ENCODE measurements around the gene NPBWR2.
A peak's percentile ranks its signal among the peaks of the same experiment; 100 is the strongest.

Gene NPBWR2

DNA sequence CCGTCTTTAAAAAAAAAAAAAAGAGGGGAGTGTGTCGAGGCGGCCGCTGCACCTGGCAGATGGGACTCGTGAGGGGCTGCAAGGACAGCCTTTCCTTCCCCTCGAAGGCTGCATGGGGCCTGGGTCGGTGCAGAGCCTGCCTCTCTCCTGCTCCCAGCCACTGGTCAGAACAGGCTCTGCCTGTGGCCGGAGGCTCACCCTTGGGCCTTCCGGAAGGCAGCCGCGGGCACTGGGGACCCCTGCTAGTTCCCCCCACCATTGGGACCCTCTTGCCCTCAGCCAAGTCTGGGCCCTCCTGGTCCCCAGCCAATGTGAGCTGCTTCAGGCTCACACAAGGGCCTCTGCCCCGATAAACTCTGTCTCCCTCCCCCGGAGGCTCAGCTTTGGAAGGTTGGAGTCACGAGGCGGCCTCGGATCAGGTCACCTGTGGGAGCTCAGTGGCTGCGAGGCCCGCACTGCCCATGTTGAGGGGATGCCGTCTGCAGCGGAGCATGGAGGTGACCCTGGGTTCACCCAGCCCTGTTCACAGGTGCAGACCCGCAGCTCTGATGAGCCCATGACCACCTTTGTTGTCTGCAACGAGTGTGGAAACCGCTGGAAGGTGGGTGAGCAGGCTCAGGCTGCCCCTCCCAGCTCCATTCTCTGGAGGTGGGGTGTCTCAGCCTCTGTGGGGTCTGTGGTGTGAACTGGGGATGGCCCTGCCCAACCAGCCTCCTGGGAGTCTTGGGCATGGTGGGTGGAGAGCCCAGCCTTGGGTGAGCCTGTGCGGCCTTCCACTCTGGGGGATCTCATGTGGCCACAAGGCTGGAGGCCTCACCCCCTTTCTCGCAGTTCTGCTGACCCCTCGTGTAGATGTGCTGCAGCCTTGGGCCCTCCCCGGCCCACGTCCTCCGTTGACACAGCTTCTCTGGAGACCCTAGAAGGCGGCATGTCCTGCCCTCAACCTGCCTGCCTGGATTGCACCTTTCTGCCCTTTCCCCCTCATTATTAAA is 35.7 kb downstream of the NPBWR2 start:
- no peak for DNase-seq

DNA sequence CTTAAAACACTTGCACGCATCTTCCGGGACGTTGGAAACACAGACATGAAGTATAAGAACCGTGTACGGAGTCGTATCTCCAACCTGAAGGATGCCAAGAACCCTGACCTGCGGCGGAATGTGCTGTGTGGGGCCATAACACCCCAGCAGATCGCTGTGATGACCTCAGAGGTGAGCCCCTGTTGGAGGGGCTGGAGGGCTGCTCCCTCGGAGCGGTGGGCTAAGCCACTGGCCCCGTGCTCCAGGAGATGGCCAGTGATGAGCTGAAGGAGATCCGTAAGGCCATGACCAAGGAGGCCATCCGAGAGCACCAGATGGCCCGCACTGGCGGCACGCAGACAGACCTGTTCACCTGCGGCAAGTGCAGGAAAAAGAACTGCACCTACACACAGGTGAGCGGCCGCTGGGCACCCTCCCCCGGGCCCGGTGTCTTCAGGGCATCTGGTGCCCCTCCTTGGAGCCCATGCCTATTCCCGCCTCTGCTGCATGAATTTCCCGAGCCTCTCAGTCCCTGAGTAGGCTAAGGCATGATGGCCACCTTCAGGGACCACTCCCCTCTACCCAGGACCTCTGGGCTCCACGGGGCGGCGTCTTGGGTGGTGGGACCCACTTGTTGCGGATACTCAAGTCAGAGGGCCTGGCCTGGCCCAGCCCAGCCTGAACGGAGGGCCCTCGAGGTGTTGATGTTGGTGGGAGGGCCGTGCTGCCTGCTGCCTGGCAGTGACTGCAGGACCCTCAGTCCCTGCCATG is 36.9 kb downstream of the NPBWR2 start:
- no peak for DNase-seq

DNA sequence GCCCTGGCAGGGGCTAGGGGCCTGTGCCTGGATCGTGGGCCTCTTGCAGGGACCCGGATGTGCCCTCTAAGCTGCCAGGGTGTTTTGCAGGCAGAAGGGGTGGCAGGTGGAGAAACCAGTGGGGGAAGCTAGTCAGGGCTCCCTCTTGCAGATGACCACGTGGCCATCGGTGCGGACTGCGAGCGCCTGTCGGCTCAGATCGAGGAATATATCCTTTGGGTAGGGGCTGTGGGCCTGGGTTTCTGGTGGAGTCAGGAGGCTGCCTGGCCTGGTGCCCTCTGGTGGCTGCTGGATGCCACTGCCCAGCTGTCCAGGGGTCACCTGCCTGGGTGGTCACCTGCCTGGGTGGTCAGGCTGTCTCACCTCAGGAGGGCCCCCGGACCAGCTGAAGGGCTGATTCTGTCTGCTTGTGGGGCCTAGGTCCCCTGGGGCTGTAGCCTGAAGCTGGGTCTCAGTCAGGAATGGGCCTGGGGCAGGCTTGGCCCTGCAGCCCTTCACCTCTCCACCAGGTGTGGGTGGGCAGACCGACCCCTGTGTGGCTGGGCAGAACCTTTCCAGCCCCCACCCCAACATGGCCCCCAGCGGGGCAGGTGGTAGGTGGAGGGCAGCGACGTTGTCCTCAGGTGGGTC is 37.6 kb downstream of the NPBWR2 start:
- DNase-seq, result no peak

DNA sequence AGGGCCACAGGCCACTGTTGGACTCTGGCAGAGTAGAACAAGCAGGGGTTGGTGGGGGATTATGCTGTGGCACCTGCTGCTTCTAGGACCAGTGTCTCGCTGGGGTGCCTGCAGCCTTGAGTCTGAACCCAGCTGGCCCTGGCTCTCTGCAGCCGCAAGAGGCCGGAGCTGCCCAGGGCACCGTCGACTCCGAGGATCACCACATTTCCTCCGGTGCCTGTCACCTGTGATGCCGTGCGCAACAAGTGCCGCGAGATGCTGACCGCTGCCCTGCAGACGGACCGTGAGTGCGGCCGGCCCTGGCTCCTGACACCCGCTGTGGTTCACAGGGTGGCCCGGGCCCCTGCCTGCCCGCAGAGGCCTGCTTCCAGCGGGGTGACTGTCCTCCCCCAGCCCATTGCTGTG is 38.2 kb downstream of the NPBWR2 start:
- DNase-seq, result no peak

DNA sequence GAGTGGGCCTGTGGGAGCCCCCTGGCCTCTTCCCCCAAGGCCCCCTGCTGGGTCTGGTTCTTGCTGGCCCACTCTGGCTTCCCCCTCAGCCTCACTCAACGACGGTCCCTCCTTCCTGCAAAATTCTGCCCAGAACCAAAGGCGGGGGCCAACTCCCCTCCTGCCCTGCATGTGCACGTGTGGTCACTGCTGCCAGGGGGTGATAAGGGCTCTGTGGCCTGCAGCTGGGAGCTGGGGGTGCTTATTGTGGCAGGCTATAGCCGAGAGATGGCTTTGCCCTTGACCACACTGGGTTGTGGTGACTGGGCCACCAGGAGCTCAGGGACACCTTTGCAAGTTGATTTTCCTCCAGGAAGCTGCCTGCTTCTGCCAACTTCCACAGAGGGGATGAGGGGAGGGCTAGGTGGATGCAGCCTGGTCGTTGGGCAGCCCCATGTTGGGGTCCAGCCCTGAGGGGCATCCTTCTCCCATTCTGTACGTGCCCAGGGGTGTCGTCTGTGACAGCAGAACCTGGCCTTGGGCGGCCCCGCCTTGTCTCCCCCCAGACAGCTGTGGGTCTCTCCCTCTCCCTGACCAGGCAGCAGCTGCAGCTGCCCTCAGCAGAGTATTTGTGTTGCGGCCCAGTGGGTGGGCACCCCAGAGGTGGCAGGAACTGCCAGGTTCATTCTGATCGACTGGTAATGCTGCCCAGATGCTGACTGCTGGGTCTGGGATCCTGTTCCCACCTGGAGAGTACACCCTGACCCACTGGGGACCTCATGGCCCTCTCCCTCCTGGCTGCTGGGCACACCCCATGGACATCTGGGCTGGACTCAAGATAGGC is 38.8 kb downstream of the NPBWR2 start:
- no peak for DNase-seq

DNA sequence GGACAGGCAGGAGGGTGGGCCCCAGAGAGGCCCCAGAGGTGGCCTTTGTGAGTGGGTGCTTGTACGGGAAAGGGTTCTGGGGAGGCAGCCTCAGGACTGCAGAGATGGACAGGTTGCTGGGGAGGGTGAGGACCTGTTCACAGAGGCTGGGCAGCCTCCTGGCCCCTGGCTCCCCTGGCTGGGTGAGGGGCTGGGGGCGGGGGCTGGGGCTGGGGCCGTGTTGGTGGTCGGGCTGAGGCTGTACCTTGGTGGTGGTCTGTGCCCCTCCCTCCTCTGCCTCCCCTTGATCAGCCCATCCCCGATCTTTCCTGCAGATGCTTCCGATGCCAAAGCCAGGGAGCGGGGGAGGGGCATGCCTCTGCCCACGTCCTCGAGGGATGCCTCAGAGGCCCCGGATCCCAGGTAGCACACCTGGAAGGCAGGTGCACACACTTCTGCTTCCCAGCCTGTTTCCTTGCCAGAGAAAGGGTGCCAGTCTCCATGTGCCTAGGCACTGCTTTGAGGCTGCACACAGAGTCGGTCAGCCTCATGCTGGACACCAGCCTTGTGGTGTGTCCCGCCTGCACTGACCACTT is 39.5 kb downstream of the NPBWR2 start:
- DNase-seq, result no peak

DNA sequence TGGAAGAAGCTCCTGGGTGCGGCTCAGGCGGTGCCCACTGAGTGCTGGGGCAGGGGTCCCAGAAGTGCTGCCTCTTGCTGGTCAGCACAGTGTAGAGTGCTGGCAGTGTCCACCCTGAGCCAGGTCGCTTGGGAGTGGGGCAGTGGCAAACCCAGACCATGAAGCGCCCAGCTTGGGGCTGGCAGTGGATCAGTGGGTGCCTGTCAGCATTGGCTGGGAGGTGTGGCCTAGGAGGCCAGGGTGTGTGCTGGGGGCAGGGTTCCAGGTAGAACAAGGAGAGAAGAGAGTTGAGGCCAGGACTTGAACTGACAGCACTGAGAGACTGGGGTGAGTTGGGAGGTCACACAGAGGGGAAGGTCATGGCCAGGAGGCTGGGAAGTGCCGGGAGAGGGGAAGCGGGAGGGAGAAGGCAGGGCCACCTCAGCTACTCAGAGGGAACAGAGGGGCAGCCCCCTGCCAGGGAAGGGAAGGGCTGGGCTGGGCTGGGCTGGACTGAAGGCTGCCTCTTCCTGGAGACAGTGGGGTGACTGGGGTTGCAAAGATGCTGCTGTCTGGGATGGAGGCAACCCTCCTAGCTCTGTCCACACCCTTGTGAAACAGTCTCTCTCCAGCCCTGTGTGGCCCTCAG is 40.2 kb downstream of the NPBWR2 start:
- DNase-seq, result no peak

DNA sequence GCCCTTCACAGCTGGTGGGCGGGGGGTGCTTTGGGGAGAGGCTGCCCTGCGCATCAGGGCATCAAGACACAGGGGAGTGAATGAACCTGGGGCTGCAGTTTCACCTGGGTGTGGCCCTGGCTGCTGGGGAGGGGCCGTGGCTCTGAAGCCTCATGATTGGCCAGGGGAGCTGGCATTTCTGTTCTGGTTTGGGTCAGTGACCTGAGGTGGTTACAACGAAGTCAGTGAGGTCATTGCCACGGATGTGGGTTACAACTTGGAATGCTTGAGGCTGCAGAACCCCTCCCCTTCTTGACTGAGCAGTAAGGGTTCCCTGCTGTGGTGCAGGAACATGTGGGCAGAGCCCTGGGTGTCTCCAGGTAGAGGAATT is 41.4 kb downstream of the NPBWR2 start:
- DNase-seq, result peak in 3 of 5 experiments; percentile 33 to 95 (median 75)

DNA sequence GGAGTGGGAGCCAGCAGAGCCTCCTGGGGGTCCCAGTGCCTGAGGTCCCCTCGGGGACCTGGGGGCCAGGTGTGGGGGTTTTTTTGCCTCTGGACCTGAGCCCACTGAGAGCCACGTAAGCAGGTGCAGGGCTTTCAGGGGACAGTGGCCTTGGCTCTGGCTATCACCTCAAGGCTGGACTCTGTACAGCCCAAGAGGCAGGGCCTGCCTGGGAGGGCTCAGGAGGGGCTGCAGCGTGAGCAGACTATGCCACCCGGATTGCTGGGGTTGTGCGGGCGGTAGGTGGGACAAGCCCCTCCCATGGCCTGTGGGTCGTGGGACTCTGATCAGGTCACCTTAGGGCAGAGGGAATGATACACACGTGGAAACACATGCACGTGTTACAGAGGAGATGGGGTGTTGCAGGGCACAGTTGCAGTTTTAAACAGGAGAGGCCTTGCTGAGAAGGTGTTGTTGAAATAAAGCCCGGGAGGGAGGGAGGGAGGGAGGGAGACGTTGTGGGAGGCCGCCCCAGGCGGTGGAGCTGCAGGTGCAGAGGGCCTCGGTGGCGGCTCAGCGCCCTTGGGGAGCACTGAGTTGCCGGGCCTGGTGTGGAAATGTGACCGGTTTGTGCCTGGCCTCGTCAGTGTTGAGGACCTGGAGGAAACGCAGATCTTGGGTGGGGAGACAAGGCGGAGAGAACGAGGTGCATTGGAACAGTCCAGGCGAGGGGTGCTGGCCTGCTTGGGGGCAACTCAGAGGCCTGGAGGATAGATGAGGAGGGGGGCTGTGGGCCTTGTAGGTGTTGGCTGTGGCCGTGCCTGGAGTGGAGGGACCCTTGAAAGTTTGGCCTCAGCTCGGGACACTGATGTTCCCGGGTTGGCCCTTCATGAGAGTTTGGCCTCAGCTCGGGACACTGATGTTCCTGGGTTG is 42.0 kb downstream of the NPBWR2 start:
- peak in 1 of 5 experiments; percentile 38 for DNase-seq

DNA sequence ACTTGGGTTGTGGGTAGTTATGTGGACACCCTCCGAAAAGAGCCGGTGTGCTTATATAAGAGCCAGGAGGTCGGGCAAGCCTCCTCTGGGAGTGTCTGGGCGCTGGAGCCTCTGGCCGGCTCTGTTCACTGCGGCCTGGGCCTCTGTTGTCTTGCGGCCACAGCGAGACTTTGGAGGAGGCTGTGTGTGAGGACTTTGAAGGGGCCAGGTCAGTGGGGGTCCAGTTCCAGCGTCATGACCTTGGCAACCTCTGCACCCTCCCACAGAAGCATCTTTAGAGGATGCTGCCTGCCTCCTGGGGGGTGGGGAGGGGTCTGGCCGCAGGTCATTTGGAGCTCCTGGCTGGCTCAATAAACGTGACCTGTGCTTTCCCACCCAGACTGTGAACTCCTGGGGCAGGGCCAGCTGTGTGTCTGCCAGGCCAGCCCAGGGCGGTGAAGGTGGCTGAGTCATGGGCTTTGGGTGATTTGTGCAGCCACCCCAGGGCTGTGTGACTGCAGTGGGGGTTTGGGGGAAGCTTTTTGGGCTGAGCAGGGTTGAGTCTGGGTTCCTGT is 43.1 kb downstream of the NPBWR2 start:
- DNase-seq, result no peak

DNA sequence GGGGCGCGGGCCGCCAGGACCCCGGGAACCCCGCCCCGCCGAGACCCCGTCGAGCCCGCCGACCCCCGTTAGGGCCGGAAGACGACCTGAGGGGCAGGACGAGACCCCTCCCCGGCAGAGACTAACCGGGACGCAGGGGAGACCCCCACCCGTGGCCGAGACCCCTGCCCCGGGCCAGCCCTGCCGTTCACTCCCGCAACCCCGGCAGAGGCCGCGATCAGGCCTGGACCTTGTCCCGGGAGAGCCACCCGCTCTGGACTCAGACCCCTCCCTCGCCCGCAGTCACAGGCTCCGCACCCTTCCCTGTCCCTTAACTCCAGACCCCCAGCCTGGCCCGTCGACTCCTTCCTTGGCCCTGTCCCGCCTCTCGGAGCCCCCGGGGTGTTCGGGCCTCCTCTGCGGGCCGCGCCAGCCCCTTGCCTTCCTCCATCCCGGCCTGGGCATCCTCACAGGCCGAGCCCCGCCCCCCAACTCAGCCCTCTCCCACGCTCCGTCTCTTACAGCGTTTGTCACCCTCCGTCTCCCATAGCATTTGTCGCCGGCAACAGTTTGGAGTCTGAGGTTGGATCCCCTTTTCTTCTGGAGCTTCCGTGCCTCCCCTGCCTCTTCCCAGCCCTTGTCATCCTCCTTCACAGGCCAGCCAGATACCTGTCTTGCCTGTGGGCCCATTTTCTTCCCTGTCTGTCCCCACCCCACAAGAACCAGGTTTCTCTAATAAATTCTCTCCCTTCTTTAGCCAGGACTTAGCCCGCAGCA is 43.8 kb downstream of the NPBWR2 start:
- no peak for DNase-seq

DNA sequence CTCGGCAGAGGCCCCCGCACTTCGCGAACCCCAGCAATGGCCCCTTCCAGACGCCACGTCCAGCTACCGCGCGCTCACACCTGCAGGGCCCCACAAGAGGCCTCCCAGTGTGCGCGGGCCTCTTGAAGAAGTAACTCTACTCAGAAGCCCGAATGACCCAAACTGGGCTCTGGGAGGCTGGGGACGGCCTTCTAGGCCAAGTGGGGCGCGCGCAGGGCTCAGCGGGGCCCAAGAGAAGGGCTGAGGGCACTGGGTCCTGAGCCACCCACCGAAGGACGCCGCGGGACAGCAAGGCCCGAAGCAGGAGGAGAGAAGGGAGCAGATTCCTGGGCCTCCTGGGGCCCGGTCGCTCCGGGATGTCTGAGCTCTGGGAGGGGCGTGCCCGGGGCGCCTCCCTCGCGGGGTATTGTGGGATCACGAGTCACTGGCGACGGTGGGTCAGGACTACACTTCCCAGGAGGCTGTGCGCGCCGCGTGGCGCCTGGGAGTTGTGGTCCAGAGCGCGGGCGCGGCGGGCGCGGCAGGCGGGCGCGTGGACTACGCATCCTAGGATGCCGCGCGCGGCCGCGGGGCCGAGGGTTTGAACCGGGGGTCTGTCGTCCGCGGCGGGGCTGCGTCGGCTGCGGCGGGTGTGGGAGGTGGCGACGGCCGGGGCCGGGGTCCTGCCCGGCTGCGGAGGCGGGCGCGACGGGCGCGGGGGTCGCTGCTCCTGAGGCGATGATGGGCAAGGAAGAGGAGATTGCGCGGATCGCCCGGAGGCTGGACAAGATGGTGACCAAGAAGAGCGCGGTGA is 44.6 kb downstream of the NPBWR2 start, which contains the start of gene TCEA2:
Gene TCEA2 (plus strand): TSS at position 603 of the 793 bp plus-strand sequence. CDS start 115 bp downstream, at position 718.
- peak; percentile 81 to 97 (median 90) for DNase-seq

DNA sequence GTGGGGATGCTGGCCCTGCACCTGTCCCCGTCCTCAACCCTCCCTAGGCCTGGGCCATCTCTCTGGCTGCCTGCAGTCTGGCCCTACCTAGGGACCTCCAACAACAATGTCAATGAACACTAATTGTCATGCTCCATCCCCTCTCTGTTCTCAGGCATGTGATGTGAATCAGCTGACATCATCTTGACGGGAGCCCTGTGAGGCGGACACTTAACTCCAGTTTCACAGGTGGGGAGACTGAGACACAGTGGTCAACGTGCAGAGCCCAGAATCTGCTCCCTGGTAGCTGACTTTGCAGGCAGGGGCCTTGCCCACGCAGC is 45.1 kb downstream of the NPBWR2 start:
- DNase-seq, result no peak

DNA sequence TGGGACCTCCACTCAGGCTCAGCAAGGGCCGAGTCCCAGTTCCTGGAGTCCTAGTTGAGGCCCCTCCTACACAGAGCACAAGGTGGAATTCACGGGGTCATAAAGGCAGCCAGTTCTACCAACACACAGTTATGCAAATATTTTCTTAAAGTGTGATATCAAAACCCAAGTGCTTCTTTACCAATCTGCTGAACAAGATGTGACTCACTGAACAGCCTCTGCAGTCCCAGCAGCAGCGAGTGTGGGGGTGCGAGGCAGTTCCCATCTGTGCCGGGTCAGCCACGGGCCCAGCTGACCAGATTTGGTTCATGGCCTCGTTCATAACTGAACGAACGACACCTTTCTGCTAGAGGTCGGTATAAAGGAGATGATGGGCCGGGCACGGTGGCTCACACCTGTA is 48.8 kb downstream of the NPBWR2 start:
- DNase-seq, result no peak

DNA sequence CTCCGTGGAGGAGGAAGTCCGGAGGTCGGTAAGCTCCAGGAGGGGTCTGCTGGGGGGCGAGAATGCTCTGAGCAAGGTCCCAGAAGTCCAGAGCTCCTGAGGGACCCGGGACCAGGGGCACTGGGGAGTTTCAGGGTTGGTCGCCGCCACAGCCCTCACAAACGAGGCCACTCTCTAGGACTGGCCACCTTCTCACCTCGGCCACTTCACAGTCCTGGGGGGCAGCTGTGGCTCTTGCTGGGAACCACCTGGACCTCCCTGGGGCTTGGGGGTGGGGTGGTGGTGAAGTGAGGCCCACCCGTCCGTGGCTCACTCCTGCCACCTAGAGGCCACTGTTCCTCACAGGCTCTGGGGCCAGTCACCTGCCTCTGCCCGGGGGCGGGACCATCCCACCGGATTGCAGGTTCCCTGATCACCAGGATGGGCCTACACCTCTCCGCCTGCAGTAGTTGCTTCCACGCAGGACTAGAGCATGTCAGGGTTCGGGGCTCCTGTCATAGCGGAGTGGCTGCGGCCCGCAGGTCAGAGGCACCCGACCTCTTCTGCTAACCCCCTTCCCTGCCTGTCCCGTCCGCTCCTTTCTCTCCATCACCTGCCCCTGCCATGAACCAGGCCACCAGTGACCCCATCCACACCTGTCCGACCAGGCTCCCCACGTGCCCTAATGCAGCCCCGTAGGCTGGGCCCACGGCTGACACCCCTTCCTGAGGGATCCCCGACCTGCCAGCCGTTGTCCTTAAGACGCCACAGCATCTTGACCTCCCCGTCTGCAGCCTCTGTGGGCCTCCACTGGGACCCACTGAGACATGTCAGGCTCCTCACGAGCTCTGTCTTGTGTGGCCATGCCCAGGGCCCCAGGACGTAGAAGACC is 49.5 kb downstream of the NPBWR2 start:
- DNase-seq, result peak; percentile 51 to 76 (median 69)

DNA sequence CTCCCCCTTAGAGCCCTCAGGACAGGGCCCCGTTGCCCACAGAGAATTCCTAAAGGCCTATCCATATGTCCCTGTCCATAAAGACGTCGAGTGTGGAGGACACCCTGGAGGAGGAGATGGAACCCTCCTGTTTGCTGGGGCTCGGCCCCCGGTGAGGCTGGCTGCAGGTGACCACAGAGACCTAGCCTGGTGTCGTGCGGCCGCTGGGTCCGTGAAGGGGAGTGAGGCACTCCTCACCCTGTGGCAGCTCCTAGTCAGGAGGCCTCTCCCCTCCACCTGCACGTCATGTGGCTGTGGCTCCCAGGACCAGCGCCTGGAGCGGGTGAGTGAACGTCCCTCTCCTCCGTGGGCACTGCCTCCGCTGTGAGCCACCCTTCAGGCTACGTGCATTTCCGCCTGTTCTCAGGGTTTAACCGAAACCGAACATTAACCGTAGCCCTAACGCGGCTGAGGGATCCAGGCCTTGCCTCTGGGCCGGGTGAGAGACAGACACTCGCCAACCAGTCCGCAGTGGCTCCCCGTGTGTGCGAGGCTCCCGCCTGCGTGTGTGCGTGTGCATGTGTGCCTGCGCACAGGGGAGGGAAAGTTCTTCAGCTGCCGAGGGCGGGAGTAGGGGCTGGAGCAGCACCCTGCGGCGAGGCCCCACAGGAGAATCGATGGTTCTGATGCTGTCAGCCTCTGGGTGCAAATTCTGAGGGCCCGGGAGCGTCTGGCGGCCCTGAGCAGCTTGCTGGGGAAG is 50.3 kb downstream of the NPBWR2 start:
- peak in 1 of 5 experiments; percentile 54 for DNase-seq

DNA sequence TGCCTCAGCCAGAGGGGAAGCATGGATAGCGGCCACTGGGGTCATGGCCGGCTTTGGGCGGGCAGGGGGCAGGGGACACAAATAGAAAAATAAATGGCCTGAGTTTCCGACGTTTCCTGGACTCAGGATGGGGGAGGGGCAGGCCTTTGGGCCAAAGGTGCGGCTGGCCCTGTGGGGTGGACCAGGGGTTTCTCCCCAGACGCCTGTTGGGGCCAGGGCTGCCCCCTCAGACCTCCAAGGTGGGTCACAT is 50.8 kb downstream of the NPBWR2 start:
- DNase-seq, result no peak

Measured in T-helper 2 cell (primary cell).